ENCODE data around the gene CXADR. TPM values are rescaled to one million over a fixed set of nuclear protein-coding genes. Genes with fewer than 3 reads are reported as not detected.

The CXADR gene
- total RNA-seq, 1 donor from 2014 or later: 0.64 TPM

DNA sequence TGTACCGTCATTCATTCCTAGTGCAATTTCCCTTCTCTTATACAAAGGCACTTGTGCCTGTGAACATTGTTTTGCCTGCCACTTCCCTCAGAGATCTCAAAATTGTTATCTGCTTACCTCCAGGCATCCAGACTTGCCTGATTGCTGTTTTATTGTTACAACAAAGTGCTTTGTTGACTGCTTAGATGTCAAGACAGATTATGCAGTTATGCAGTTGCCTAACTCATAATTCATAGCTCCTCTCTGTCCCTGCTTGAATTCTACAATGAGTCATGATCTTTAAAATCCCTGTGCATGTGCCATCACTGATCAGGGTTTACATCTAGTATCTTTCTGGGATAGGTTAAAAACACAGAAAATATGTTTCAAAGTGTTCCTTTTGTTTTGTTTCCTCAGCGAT, 24.5 kb downstream of the CXADR start:
- no peaks in the 10 kb centered on the region for H3K36me3 Mint-ChIP-seq (ENCODE audit: low read depth)
- no peak overlapping the region for H3K27ac Mint-ChIP-seq
- H3K4me3 Mint-ChIP-seq (ENCODE audit: low read depth): no peak overlapping the region
- H3K9me3 Mint-ChIP-seq: no peaks in the 10 kb centered on the region
- intact Hi-C loops (cut with micrococcal nuclease): no loop called here
- DNase-seq (ENCODE audit: low spot score): no peak
- H3K4me1 Mint-ChIP-seq (ENCODE audit: low read depth): peaks cover 1% of the 10 kb centered on the region
- peaks cover 7% of the 10 kb centered on the region for H3K27me3 Mint-ChIP-seq (ENCODE audit: low read depth)

GRCh38 chr21:17538576-17538975, 25.7 kb downstream of the CXADR start:
- H3K4me1 Mint-ChIP-seq (ENCODE audit: low read depth): no peaks in the 10 kb centered on the region
- intact Hi-C loops (cut with micrococcal nuclease): no loop called here
- no peak overlapping the region for H3K27ac Mint-ChIP-seq
- H3K9me3 Mint-ChIP-seq: no peaks in the 10 kb centered on the region
- H3K36me3 Mint-ChIP-seq (ENCODE audit: low read depth): no peaks in the 10 kb centered on the region
- no peak for DNase-seq (ENCODE audit: low spot score)
- H3K27me3 Mint-ChIP-seq (ENCODE audit: low read depth): peaks cover 7% of the 10 kb centered on the region
- H3K4me3 Mint-ChIP-seq (ENCODE audit: low read depth): no peak overlapping the region

DNA sequence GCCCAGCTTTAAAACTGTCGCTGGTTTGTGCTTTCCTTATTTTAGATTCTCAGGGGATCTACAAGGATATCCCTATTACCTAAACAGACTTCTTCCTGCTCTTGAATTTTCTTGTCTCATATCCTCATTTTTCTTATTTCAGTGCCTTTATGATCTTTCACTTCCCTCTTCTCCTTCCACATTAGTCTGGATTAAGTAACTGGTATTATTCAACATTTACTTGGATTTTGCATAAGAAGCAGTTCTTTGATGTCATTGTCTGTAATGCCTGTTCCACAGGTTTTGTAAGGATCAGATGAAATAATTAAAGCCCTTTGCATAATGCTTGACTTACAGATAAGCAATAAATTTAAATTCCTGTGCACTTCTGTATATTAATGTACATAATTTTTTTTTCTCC, 26.5 kb downstream of the CXADR start:
- no peaks in the 10 kb centered on the region for H3K4me1 Mint-ChIP-seq (ENCODE audit: low read depth)
- no peaks in the 10 kb centered on the region for H3K36me3 Mint-ChIP-seq (ENCODE audit: low read depth)
- H3K9me3 Mint-ChIP-seq: no peaks in the 10 kb centered on the region
- DNase-seq (ENCODE audit: low spot score): no peak
- no peak overlapping the region for H3K4me3 Mint-ChIP-seq (ENCODE audit: low read depth)
- intact Hi-C loops (cut with micrococcal nuclease): no loop called here
- peaks cover 7% of the 10 kb centered on the region for H3K27me3 Mint-ChIP-seq (ENCODE audit: low read depth)
- no peak overlapping the region for H3K27ac Mint-ChIP-seq

DNA sequence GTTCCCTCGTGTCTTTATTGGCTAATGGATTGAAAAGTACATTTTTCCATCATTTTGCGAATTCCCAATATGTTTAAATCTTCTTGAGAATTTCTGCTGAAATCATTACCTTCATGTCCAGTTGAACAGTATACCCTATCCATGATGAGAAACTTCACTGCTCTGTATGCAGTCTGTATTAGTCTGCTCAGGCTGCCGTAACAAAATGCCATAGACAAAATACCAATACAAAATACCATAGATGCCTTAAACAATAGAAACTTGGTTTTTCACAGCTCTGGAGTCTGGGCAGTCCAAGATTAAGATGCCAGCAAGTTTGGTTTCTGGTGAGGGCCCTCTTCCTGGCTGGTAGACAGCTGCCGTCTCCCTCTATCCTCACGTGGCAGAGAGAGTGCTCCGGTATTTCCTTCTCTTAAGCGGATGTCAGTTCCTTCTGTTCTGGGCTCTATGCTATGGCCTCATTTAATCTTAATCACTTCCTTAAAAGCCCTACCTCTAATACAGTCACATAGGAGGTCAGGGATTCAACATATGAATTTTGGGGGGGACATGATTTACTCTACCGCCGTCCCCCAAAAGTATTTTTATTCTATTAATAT, 27.0 kb downstream of the CXADR start:
- peaks cover 7% of the 10 kb centered on the region for H3K27me3 Mint-ChIP-seq (ENCODE audit: low read depth)

GRCh38 chr21:17540530-17540929, 27.7 kb downstream of the CXADR start:
- Mint-ChIP-seq H3K4me1 (ENCODE audit: low read depth) (no peaks in the 10 kb centered on the region), H3K36me3 (ENCODE audit: low read depth) (no peaks in the 10 kb centered on the region), H3K4me3 (ENCODE audit: low read depth) (no peak overlapping the region), H3K9me3 (no peaks in the 10 kb centered on the region), H3K27ac (no peak overlapping the region), H3K27me3 (ENCODE audit: low read depth) (peaks cover 7% of the 10 kb centered on the region)
- DNase-seq (ENCODE audit: low spot score): no peak
- intact Hi-C loops (cut with micrococcal nuclease): no loop called here

More for the DNA sequence above, 27.0 kb downstream of the CXADR start:
- no peaks in the 10 kb centered on the region for H3K36me3 Mint-ChIP-seq (ENCODE audit: low read depth)
- no peak for DNase-seq (ENCODE audit: low spot score)
- intact Hi-C loops (cut with micrococcal nuclease): no loop called here
- H3K4me1 Mint-ChIP-seq (ENCODE audit: low read depth): no peaks in the 10 kb centered on the region
- no peak overlapping the region for H3K4me3 Mint-ChIP-seq (ENCODE audit: low read depth)
- no peak overlapping the region for H3K27ac Mint-ChIP-seq
- no peaks in the 10 kb centered on the region for H3K9me3 Mint-ChIP-seq

- Mint-ChIP-seq H3K27ac (no peak overlapping the region), H3K36me3 (ENCODE audit: low read depth) (no peaks in the 10 kb centered on the region), H3K4me1 (ENCODE audit: low read depth) (no peaks in the 10 kb centered on the region), H3K9me3 (no peaks in the 10 kb centered on the region), H3K27me3 (ENCODE audit: low read depth) (peaks cover 3% of the 10 kb centered on the region), H3K4me3 (ENCODE audit: low read depth) (no peak overlapping the region)
- DNase-seq (ENCODE audit: low spot score): no peak
- intact Hi-C loops (cut with micrococcal nuclease): no loop called here
Observed at GRCh38 chr21:17542371-17543011, 29.6 kb downstream of the CXADR start.

DNA sequence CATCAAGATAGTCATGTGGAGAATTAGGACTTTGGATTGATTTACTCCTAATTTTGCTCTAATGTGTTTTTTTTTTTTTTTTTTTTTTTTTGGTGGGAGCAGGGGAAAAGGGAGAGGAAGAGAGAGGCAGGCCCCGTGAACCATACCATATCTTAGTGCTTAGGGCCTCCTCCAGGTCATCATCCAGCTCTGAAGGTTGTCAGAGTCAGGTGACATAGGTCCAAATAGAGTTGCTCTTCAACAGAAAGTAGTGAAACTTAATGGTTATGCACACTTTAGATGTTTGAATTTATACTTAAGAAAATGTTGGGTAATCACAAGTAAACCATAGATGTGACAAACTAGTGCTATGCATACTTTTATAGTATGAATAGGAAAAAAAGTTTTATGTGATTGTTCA, 32.2 kb downstream of the CXADR start:
- no peak overlapping the region for H3K4me3 Mint-ChIP-seq (ENCODE audit: low read depth)
- intact Hi-C loops (cut with micrococcal nuclease): no loop called here
- DNase-seq (ENCODE audit: low spot score): no peak

DNA sequence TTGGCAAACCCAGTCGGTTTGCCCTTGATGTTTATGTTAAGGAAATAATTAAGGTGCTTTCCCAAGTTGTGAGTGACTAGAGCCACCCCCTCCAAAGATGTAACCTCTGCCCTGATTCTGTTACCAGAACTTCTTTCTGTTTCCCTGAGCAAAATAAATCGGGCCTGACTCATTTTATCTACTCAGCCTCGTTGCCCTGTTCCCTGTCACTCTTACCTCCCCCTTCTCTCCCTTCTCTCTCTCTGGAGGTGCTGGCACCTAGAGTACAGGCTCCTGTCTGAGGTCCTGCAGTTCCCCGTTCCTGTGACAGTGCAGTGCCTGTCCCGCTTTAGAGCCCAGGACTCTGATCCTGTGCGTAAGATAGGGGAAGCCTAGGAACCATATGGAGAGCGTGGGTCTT, 35.4 kb downstream of the CXADR start:
- Mint-ChIP-seq H3K4me1 (ENCODE audit: low read depth) (no peaks in the 10 kb centered on the region), H3K9me3 (no peaks in the 10 kb centered on the region), H3K36me3 (ENCODE audit: low read depth) (no peaks in the 10 kb centered on the region), H3K27ac (no peak overlapping the region), H3K4me3 (ENCODE audit: low read depth) (no peak overlapping the region), H3K27me3 (ENCODE audit: low read depth) (no peaks in the 10 kb centered on the region)
- DNase-seq (ENCODE audit: low spot score): no peak
- intact Hi-C loops (cut with micrococcal nuclease): no loop called here

More for the DNA sequence above, 32.2 kb downstream of the CXADR start:
- Mint-ChIP-seq H3K36me3 (ENCODE audit: low read depth) (no peaks in the 10 kb centered on the region), H3K9me3 (no peaks in the 10 kb centered on the region), H3K4me1 (ENCODE audit: low read depth) (no peaks in the 10 kb centered on the region), H3K27me3 (ENCODE audit: low read depth) (no peaks in the 10 kb centered on the region), H3K27ac (no peak overlapping the region)

- peaks cover 4% of the 10 kb centered on the region for H3K4me1 Mint-ChIP-seq (ENCODE audit: low read depth)
- DNase-seq (ENCODE audit: low spot score): no peak
- intact Hi-C loops (cut with micrococcal nuclease): no loop called here
- no peaks in the 10 kb centered on the region for H3K9me3 Mint-ChIP-seq
- H3K27ac Mint-ChIP-seq: no peak overlapping the region
- no peak overlapping the region for H3K4me3 Mint-ChIP-seq (ENCODE audit: low read depth)
- H3K36me3 Mint-ChIP-seq (ENCODE audit: low read depth): no peaks in the 10 kb centered on the region
- no peaks in the 10 kb centered on the region for H3K27me3 Mint-ChIP-seq (ENCODE audit: low read depth)
Observed at GRCh38 chr21:17550671-17551308, 37.9 kb downstream of the CXADR start.

DNA sequence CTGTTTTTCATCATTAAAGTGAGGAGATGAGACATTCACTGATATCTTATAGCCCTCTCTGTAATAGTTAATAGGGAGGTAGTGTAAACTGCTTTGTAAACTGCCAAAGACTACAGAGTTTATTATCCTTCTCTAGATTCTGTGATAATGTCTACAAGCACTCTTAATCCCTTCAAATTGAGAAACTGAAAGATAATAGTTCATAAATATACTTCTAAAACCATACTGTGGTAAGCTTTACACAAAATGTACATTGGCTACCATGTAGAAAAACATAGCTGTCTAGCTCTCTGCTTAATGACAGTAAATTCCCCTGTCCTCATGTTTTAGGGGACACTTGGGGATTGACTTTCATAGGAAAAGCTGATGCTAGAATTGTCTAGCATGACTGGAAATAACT, 39.6 kb downstream of the CXADR start:
- no peak overlapping the region for H3K27ac Mint-ChIP-seq

GRCh38 chr21:17554120-17554519, 41.3 kb downstream of the CXADR start:
- no peaks in the 10 kb centered on the region for H3K36me3 Mint-ChIP-seq (ENCODE audit: low read depth)
- intact Hi-C loops (cut with micrococcal nuclease): no loop called here
- DNase-seq (ENCODE audit: low spot score): no peak
- H3K4me1 Mint-ChIP-seq (ENCODE audit: low read depth): peaks cover 4% of the 10 kb centered on the region
- H3K4me3 Mint-ChIP-seq (ENCODE audit: low read depth): no peak overlapping the region
- H3K9me3 Mint-ChIP-seq: no peaks in the 10 kb centered on the region
- no peaks in the 10 kb centered on the region for H3K27me3 Mint-ChIP-seq (ENCODE audit: low read depth)
- no peak overlapping the region for H3K27ac Mint-ChIP-seq

More for the DNA sequence above, 39.6 kb downstream of the CXADR start:
- DNase-seq (ENCODE audit: low spot score): no peak
- intact Hi-C loops (cut with micrococcal nuclease): no loop called here
- H3K36me3 Mint-ChIP-seq (ENCODE audit: low read depth): no peaks in the 10 kb centered on the region
- H3K4me1 Mint-ChIP-seq (ENCODE audit: low read depth): peaks cover 4% of the 10 kb centered on the region
- H3K9me3 Mint-ChIP-seq: no peaks in the 10 kb centered on the region
- H3K27me3 Mint-ChIP-seq (ENCODE audit: low read depth): no peaks in the 10 kb centered on the region
- H3K4me3 Mint-ChIP-seq (ENCODE audit: low read depth): no peak overlapping the region

DNA sequence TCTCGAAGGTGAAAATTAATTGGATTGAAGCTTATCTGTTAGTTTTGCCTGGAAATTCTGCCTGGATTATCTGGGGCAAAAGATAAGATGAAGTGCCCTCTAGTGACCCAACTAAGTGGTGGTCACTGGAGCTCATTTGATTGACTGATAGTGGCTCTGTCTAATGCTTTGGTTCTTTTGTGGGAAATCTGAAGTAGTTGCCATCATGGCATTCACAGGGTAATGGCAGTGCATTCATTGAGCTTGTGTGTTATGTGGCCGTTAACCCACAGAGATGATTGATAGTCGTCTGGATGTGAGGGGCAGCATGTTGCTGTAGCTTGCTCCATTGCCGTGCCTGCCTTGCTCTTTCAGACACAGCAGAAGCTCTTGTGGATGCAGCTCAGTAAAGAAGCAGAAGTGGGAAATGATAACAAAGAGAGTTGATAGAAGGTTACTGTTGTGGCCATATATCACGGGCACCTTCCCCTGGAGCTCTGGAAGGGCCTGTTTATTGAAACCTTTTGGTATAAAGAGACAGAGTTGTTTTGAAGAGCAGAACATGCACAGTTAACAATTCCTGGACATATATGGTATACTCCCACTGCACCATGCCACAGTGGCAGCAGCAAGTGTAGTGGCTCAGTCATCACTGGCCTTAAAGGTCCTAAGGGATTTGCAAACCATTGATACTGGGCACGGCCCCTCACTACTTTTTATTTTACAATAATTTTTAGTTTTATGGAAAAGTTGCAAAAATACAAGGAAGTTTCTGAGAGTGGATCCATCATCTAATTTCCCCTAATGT, 42.0 kb downstream of the CXADR start:
- H3K9me3 Mint-ChIP-seq: no peaks in the 10 kb centered on the region
- no peak overlapping the region for H3K4me3 Mint-ChIP-seq (ENCODE audit: low read depth)
- H3K27me3 Mint-ChIP-seq (ENCODE audit: low read depth): no peaks in the 10 kb centered on the region

More for the DNA sequence above, 42.0 kb downstream of the CXADR start:
- Mint-ChIP-seq H3K27ac (no peak overlapping the region), H3K4me1 (ENCODE audit: low read depth) (peaks cover 4% of the 10 kb centered on the region), H3K36me3 (ENCODE audit: low read depth) (no peaks in the 10 kb centered on the region)
- no peak for DNase-seq (ENCODE audit: low spot score)
- intact Hi-C loops (cut with micrococcal nuclease): no loop called here
